ENCODE measurements around the gene TLE4.

- TF ChIP-seq EZH2 (IDR thresholded peaks at IDR 0.05; ENCODE audit: borderline replicate concordance) (no peak), EZH2phosphoT487 (IDR thresholded peaks at IDR 0.05; ENCODE audit: low read depth, severe bottlenecking, unreplicated experiment) (no peak), CTCF (IDR thresholded peaks at IDR 0.05; ENCODE audit: poor library complexity) (no peak)
These were observed 7.7 kb upstream of the TLE4 start for GRCh38 chr9:79564105-79564504.
